K562 treated with DMSO at 1 percent for 12 hours (cell line): ENCODE results near the gene PLCG2. TPM values are rescaled to one million over a fixed set of nuclear protein-coding genes. Genes with fewer than 3 reads are reported as not detected.

Experiments used
- total RNA-seq: library from RNA; unstranded; fragments of 300-600 nt; gene quantifications from 2 replicates; pipeline ENCODE4 v1.2.3, GENCODE V29; 2022; ENCODE audit not compliant: insufficient read depth

Gene PLCG2
- total RNA-seq = 6.4 and 10.2 TPM in 2 replicates

DNA sequence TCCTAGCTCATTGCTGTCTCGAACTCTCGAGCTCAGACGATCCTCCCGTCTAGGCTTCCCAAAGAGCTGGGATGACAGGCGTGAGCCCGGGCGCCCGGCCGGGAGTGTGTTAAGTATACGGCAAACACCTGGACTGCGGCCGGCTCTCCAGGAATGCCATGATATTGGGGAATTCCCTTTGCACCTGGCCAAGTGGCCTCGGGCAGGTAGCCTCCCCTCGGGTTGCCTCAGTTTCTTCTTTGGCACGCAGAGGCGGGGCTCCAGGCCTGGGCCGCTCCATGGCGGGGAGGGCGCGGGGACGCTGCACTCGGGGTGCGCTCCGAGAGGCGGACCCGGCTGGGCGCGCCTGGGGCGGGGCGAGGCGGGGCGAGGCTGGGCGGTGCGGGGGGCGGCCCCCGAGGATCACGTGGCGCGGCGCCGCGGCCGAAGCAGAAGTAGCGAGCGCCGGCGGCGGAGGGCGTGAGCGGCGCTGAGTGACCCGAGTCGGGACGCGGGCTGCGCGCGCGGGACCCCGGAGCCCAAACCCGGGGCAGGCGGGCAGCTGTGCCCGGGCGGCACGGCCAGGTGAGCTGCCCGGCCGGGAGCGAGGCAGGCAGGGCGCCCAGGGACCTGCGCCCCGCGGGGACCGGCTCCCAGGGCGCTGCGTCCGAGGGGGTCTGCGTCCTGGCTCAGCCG lies at the start of gene PLCG2:
TSS of gene PLCG2 (plus strand) at position 431 of the 675 bp plus-strand sequence. CDS start 6,699 bp downstream, outside the sequence.

DNA sequence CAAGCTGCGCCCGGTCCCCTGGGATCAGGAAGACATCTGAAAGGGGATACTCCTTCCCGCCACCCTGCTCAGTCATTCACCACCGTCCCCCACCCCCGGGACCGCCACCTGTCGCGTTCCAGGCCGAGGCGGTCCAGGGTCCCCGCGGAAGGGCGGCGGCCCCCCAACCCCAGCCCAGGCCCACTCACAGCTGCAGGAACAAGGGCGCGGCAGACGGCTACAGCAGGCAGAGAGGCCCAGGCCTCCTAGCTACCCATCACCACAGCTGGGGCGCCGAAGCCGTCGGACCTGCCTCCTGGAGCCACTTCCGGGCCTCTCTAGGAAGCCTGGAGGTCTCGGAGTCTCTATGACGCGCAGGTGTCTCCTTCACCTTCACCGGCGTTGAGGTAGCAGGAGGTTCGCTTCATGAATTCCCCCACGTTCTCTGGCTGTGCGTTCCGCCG lies 232.1 kb downstream of the PLCG2 start, which contains the start of gene SDR42E1:
TSS of gene SDR42E1 (minus strand) at position 272 of the 443 bp plus-strand sequence. CDS start 10,612 bp downstream, outside the sequence.

Other genes starting within 250 kb of the PLCG2 start
- 0.91 and 1.6 TPM in 2 replicates for gene SDR42E1, start 232.2 kb downstream of the PLCG2 start, total RNA-seq